T-helper 1 cell (primary cell): Measurements from ENCODE around the gene FAM131C.
"Not testable (repeated sequence)": the region's sequence is repeated elsewhere in the genome, so short reads cannot be mapped to it uniquely, and the experiment has no call there.

Source experiments
- DNase-seq, 5 donors: peaks; one replicate each; pipeline ENCODE4 v3.0.0-alpha.2; 2012 to 2020

FAM131C gene

GRCh38 chr1:16057314-16057915 is 16.0 kb downstream of the FAM131C start:
- DNase-seq: not testable (repeated sequence)

- not testable (repeated sequence) for DNase-seq
These were observed 16.9 kb downstream of the FAM131C start for GRCh38 chr1:16056521-16056912.

- DNase-seq: peak; percentile 58 to 82 (median 75)
These were observed 17.6 kb downstream of the FAM131C start for GRCh38 chr1:16055613-16056520.

- DNase-seq: no peak
These were observed 18.6 kb downstream of the FAM131C start for GRCh38 chr1:16054598-16055540.

GRCh38 chr1:16053781-16054502 is 19.5 kb downstream of the FAM131C start:
- no peak for DNase-seq

GRCh38 chr1:16051949-16052348 is 21.5 kb downstream of the FAM131C start:
- DNase-seq: not testable (repeated sequence)

- no peak for DNase-seq
These were observed 22.4 kb downstream of the FAM131C start for GRCh38 chr1:16051039-16051438.

- no peak for DNase-seq
These were observed 23.1 kb downstream of the FAM131C start for GRCh38 chr1:16050328-16050727.

GRCh38 chr1:16048573-16049189 is 24.8 kb downstream of the FAM131C start:
- DNase-seq: peak in 2 of 5 donors; percentile 16 to 29

- DNase-seq: no peak
These were observed 25.5 kb downstream of the FAM131C start for GRCh38 chr1:16047791-16048475.

- DNase-seq: no peak
These were observed 26.6 kb downstream of the FAM131C start for GRCh38 chr1:16046842-16047241.

GRCh38 chr1:16043950-16044349 is 29.5 kb downstream of the FAM131C start:
- no peak for DNase-seq

- no peak for DNase-seq
These were observed 29.9 kb downstream of the FAM131C start, which contains the start of gene CLCNKB for GRCh38 chr1:16043521-16043920. CLCNKB (plus strand) TSS chr1:16043782; CDS start chr1:16044493, 711 bp downstream.

GRCh38 chr1:16042654-16043053 is 30.8 kb downstream of the FAM131C start:
- not testable (repeated sequence) for DNase-seq

- no peak for DNase-seq
These were observed 31.4 kb downstream of the FAM131C start for GRCh38 chr1:16042096-16042495.

- no peak for DNase-seq
These were observed 32.3 kb downstream of the FAM131C start for GRCh38 chr1:16041200-16041599.

- DNase-seq: not testable (repeated sequence)
These were observed 33.6 kb downstream of the FAM131C start for GRCh38 chr1:16039871-16040270.

GRCh38 chr1:16038620-16038912 is 34.9 kb downstream of the FAM131C start:
- no peak for DNase-seq

- not testable (repeated sequence) for DNase-seq
These were observed 37.0 kb downstream of the FAM131C start for GRCh38 chr1:16036461-16036860.

- not testable (repeated sequence) for DNase-seq
These were observed 40.3 kb downstream of the FAM131C start for GRCh38 chr1:16033103-16033632.
